Measurements from ENCODE around the gene NOX3. TPM values are rescaled to one million over a fixed set of nuclear protein-coding genes. Genes with fewer than 3 reads are reported as not detected.

Gene NOX3
- total and polyA plus RNA-seq, 9 of the 15 experiments (the other 6 are each of a cell fraction or from before 2014, with no cell fraction given) = not detected

- no peak overlapping the region for H3K4me3 ChIP-seq
- intact Hi-C loops (cut with micrococcal nuclease) (no loop called here), in situ Hi-C loops (cut with MboI) (no loop called here)
- H3K9ac ChIP-seq (ENCODE audit: insufficient read depth in 1 of 2, low read depth in 2 of 2, low read length in 2 of 2) = no peak overlapping the region
- TF ChIP-seq ZNF507 (tag; conservative IDR thresholded peaks at IDR 0.05) = no peak
- no peak for TF ChIP-seq ADNP (tag; IDR thresholded peaks at IDR 0.05)
- TF ChIP-seq TOE1 (IDR thresholded peaks at IDR 0.05; ENCODE audit: borderline replicate concordance) = no peak
- no peak for TF ChIP-seq TOE1 (CRISPR knock-in tag; IDR thresholded peaks at IDR 0.05; ENCODE audit: borderline replicate concordance, low read depth)
- TF ChIP-seq CBX1 (IDR thresholded peaks at IDR 0.05; ENCODE audit: low read depth) = no peak
- TF ChIP-seq GABPA (tag; conservative IDR thresholded peaks at IDR 0.05; ENCODE audit: low read depth) = no peak
- no peak for TF ChIP-seq PREB (CRISPR knock-in tag; IDR thresholded peaks at IDR 0.05)
- no peak for TF ChIP-seq NUFIP1 (IDR thresholded peaks at IDR 0.05; ENCODE audit: partially characterized antibody)
- ChIA-PET CTCF (ENCODE audit: low intra/inter-chr PET ratio) (no interaction called here), POLR2A (interaction anchor here (1.3 kb wide), 1 partner anchor 12 kb away, joined by 4 read pairs; no protein-coding TSS in a partner anchor)
- no peak for DNase-seq (ENCODE audit: extremely low read depth in 1 of 4, low spot score in 3 of 4)
- H3K36me3 ChIP-seq (ENCODE audit: control insufficient read depth, insufficient read depth, low read length) = no peaks in the 10 kb centered on the region
- no peaks in the 10 kb centered on the region for H3K9me3 ChIP-seq (replicated peaks; ENCODE audit: control insufficient read depth, insufficient read depth, low read depth, low read length)
- BruUV-seq (replicated peaks) = no TSS peak
- no peak for FAIRE-seq
- no peaks in the 10 kb centered on the region for H3K79me2 ChIP-seq (ENCODE audit: control insufficient read depth, insufficient read depth, low read length)
- WGBS (ENCODE audit: insufficient coverage, low coverage, missing lambda C conversion rate) = 2% methylated on average over 2 of the region's 2 CpGs
- no peaks in the 10 kb centered on the region for H4K20me1 ChIP-seq (replicated peaks; ENCODE audit: control insufficient read depth, insufficient read depth, low read length)
- no peak overlapping the region for H3K27ac ChIP-seq (ENCODE audit: extremely low read depth, low read depth, low read length)
- no peaks in the 10 kb centered on the region for H3K9me1 ChIP-seq (ENCODE audit: control insufficient read depth, insufficient read depth, low read length)
- no peaks in the 10 kb centered on the region for H3K4me1 ChIP-seq (replicated peaks in 1 of 2; ENCODE audit: control insufficient read depth in 2 of 2, insufficient read depth in 2 of 2, low read length in 2 of 2)
- no peaks in the 10 kb centered on the region for H3K27me3 ChIP-seq (ENCODE audit: control insufficient read depth in 2 of 2, insufficient read depth in 2 of 2, low read length in 2 of 2)
- no peak overlapping the region for H2AFZ ChIP-seq (ENCODE audit: low read depth, low read length)
- ATAC-seq = no peak
- no peak overlapping the region for H3K4me2 ChIP-seq (ENCODE audit: insufficient read depth, low read length)
These were observed 26.2 kb downstream of the NOX3 start for GRCh38 chr6:155429321-155429893.

Measured in K562 (cell line).